ENCODE measurements around the gene METTL25. TPM values are rescaled to one million over a fixed set of nuclear protein-coding genes. Genes with fewer than 3 reads are reported as not detected.

METTL25 gene
- total and polyA plus RNA-seq, 2 of the 8 experiments (the other 6 are each of a cell fraction or from before 2014, with no cell fraction given): 2.4 to 8.3 TPM

DNA sequence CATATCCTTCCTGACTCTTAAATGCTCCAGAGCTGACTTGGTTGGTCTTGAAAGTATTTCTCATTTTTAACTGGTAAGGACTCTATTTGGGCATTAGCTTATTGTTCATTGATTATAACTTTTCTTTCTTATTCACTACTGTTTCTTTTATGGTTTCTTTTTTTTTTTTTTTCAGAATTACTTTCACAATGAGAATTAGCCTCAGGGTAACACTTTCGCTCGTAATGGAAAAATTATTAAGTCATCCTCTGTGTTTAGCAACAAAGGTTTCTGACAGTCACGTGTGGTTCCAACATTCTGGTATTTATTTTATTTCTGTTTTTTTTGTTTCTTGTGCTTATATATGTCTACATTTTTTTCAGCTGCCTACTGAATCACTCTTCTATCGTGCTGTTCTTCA lies 80.0 kb downstream of the METTL25 start (continued):
- TF ChIP-seq SP4 (IDR thresholded peaks at IDR 0.05; ENCODE audit: low read length) (no peak), CTBP2 (IDR thresholded peaks at IDR 0.05; ENCODE audit: borderline replicate concordance, insufficient read depth, insufficient read length, low read length) (no peak), CHD1 (IDR thresholded peaks at IDR 0.05; ENCODE audit: low read depth, low read length) (no peak), ATF3 (IDR thresholded peaks at IDR 0.05; ENCODE audit: insufficient read depth, low read depth, low read length) (no peak), EP300 (IDR thresholded peaks at IDR 0.05; ENCODE audit: borderline replicate concordance in 1 of 2, low read depth in 2 of 2, low read length in 2 of 2) (no peak)
